ENCODE results near the gene NUDT4. TPM values are rescaled to one million over a fixed set of nuclear protein-coding genes. Genes with fewer than 3 reads are reported as not detected.

NUDT4 gene
- total RNA-seq, 1 donor from 2014 or later, result 60.2 TPM

DNA sequence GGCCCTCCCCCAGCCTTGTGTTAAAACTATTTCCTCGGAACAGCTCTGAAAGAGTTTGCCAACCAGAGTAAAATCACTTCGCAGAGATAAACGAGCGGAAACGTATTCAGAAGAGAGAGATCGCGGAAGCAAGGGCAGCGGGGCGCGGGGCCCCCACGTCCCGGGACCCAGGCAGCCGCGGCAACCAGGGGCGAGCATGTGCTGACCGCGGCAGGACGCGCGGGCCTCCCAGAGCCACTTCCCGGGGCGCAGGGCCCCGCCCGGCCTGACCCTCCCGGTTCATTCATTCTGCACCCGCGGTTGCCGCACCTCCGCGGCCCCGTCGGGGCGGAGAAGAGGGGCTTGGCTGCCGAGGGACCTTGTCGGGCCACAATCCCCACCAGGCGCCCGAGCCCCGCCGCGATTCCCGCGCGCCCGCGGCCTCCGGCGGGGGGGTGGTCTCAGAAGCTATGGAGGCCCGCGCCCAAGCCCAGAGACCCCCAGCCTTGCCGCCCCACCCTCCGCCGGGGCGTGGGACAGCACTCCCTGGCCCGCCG is 63.4 kb downstream of the NUDT4 start:
- TF ChIP-seq EZH2 (IDR thresholded peaks at IDR 0.05; ENCODE audit: insufficient read depth, low read length), result no peak
- TF ChIP-seq, protein P1, sequence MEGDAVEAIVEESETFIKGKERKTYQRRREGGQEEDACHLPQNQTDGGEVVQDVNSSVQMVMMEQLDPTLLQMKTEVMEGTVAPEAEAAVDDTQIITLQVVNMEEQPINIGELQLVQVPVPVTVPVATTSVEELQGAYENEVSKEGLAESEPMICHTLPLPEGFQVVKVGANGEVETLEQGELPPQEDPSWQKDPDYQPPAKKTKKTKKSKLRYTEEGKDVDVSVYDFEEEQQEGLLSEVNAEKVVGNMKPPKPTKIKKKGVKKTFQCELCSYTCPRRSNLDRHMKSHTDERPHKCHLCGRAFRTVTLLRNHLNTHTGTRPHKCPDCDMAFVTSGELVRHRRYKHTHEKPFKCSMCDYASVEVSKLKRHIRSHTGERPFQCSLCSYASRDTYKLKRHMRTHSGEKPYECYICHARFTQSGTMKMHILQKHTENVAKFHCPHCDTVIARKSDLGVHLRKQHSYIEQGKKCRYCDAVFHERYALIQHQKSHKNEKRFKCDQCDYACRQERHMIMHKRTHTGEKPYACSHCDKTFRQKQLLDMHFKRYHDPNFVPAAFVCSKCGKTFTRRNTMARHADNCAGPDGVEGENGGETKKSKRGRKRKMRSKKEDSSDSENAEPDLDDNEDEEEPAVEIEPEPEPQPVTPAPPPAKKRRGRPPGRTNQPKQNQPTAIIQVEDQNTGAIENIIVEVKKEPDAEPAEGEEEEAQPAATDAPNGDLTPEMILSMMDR (IDR thresholded peaks at IDR 0.05; ENCODE audit: insufficient read depth, low read depth, low read length), result no peak
- H2AFZ ChIP-seq (ENCODE audit: low read depth, low read length), result peak overlapping the region; percentile 16
- H3K4me3 Mint-ChIP-seq (ENCODE audit: unreplicated experiment), result peak overlapping the region; percentile 98

DNA sequence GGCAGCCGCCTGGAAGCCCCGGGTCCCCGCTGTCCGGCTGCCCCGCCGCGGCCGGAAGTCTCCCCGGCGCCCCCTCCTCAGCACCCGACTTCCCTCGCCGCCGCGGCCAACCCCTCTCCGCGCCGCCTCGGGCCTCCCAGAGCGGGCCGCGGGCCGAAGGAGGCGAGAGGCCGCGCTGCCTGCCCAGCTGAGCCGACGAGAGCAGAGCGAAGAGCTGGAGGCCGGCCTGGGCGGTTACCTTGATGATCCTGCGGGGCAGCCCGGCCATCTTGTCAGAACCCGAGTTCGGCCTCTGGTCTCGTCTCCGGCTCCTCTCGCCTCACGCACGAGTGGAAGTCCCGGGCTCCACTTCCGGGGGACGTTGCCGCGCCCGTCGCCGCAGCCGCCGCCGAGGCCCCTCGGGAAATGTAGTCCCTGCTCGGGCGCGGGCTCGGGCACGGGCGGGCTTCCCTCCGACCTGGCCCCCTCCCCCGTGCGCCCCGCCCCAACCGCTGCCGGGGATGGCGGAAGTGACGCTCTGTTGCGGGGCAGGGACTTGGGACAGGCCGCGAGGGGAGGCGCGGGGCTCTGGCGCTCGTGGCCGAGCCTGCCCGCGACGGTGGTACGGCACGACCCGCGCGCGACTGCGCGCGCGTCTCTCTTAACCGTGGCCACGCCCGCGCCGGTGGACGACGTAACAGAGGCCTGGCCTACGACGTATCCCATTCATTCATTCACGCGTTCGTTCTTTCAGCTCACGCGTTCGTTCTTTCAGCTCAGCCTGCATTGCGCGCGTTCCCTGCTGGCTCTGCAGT is 64.1 kb downstream of the NUDT4 start, which contains the start of gene UBE2N:
Gene UBE2N, minus strand, starts transcription at position 331 of the 794 bp plus-strand sequence. Its CDS starts 63 bp downstream, at position 268.
- DNase-seq (ENCODE audit: low read depth), result peak; percentile 89
- no peak for FAIRE-seq
- H3K4me1 Mint-ChIP-seq (ENCODE audit: low read depth, unreplicated experiment), result peaks cover 35% of the 10 kb centered on the region

More for the DNA sequence above, 63.4 kb downstream of the NUDT4 start:
- FAIRE-seq, result no peak
- Mint-ChIP-seq H3K27me3 (ENCODE audit: low read depth, unreplicated experiment) (no peaks in the 10 kb centered on the region), H3K36me3 (ENCODE audit: low read depth, unreplicated experiment) (no peaks in the 10 kb centered on the region), H3K4me1 (ENCODE audit: low read depth, unreplicated experiment) (peaks cover 40% of the 10 kb centered on the region), H3K9me3 (ENCODE audit: unreplicated experiment) (no peaks in the 10 kb centered on the region), H3K27ac (ENCODE audit: unreplicated experiment) (peak overlapping the region; percentile 96)
- Histone ChIP-seq H3K4me1 (ENCODE audit: insufficient read depth, low read length) (peaks cover 20% of the 10 kb centered on the region), H3K36me3 (ENCODE audit: insufficient read depth, low read length) (no peaks in the 10 kb centered on the region), H3K27me3 (ENCODE audit: insufficient read depth, low read length) (no peaks in the 10 kb centered on the region), H3K27ac (ENCODE audit: low read depth, low read length) (peak overlapping the region; percentile 91), H3K79me2 (ENCODE audit: insufficient read depth, low read length) (peaks cover 56% of the 10 kb centered on the region), H3K9me3 (ENCODE audit: insufficient read depth, low read depth, low read length) (no peaks in the 10 kb centered on the region), H3K4me3 (ENCODE audit: insufficient read depth, low read depth, low read length) (peak overlapping the region; percentile 92), H3K4me2 (ENCODE audit: low read length) (peak overlapping the region; percentile 93), H4K20me1 (ENCODE audit: insufficient read depth, low read length) (peaks cover 50% of the 10 kb centered on the region), H3K9ac (ENCODE audit: low read length) (peak overlapping the region; percentile 89)
- no peak for DNase-seq (ENCODE audit: low read depth)

More for the DNA sequence above, 64.1 kb downstream of the NUDT4 start, which contains the start of gene UBE2N:
- H3K9ac ChIP-seq (ENCODE audit: low read length), result peak within 1 kb of the TSS; percentile 89
- peak within 1 kb of the TSS; percentile 92 for H3K4me3 ChIP-seq (ENCODE audit: insufficient read depth, low read depth, low read length)
- Mint-ChIP-seq H3K27me3 (ENCODE audit: low read depth, unreplicated experiment) (no peaks in the 10 kb centered on the region), H3K4me3 (ENCODE audit: unreplicated experiment) (peak within 1 kb of the TSS; percentile 98), H3K9me3 (ENCODE audit: unreplicated experiment) (no peaks in the 10 kb centered on the region), H3K27ac (ENCODE audit: unreplicated experiment) (peak within 1 kb of the TSS; percentile 96), H3K36me3 (ENCODE audit: low read depth, unreplicated experiment) (no peaks in the 10 kb centered on the region)
- H2AFZ ChIP-seq (ENCODE audit: low read depth, low read length), result peak within 1 kb of the TSS; percentile 86
- TF ChIP-seq EZH2 (IDR thresholded peaks at IDR 0.05; ENCODE audit: insufficient read depth, low read length), result no peak
- TF ChIP-seq, protein P1 (IDR thresholded peaks at IDR 0.05; ENCODE audit: insufficient read depth, low read depth, low read length), result no peak
- H3K79me2 ChIP-seq (ENCODE audit: insufficient read depth, low read length), result peaks cover 50% of the 10 kb centered on the region
- peaks cover 19% of the 10 kb centered on the region for H3K4me1 ChIP-seq (ENCODE audit: insufficient read depth, low read length)
- H3K36me3 ChIP-seq (ENCODE audit: insufficient read depth, low read length), result no peaks in the 10 kb centered on the region
- peak within 1 kb of the TSS; percentile 91 for H3K27ac ChIP-seq (ENCODE audit: low read depth, low read length)
- no peaks in the 10 kb centered on the region for H3K27me3 ChIP-seq (ENCODE audit: insufficient read depth, low read length)
- H4K20me1 ChIP-seq (ENCODE audit: insufficient read depth, low read length), result peaks cover 43% of the 10 kb centered on the region
- no peaks in the 10 kb centered on the region for H3K9me3 ChIP-seq (ENCODE audit: insufficient read depth, low read depth, low read length)
- peak within 1 kb of the TSS; percentile 93 for H3K4me2 ChIP-seq (ENCODE audit: low read length)

Data from astrocyte (in vitro differentiated cells and primary cell).